HEK293 (cell line): ENCODE results near the gene HOTAIR.

ENCODE experiments used
- BCL6B ChIP-seq: fragments of 450-650 bp; formaldehyde crosslinking; IDR thresholded peaks from 2 replicates; pipeline ENCODE4 v1.5.1; 2017; ENCODE audit warnings: missing biosample characterization, missing genetic modification characterization
- GLIS1 ChIP-seq: fragments of 450-650 bp; formaldehyde crosslinking; IDR thresholded peaks from 2 replicates; pipeline ENCODE4 v1.5.1; 2016; ENCODE audit warnings: missing biosample characterization, missing genetic modification characterization
- GLIS2 ChIP-seq: fragments of 450-650 bp; formaldehyde crosslinking; IDR thresholded peaks from 2 replicates; pipeline ENCODE4 v1.5.1; 2016; ENCODE audit warnings: missing biosample characterization, missing genetic modification characterization
- HIC1 ChIP-seq: fragments of 450-650 bp; formaldehyde crosslinking; IDR thresholded peaks from 2 replicates; pipeline ENCODE4 v1.5.1; 2016; ENCODE audit warnings: missing biosample characterization, missing genetic modification characterization
- KLF1 ChIP-seq: fragments of 450-650 bp; formaldehyde crosslinking; IDR thresholded peaks from 2 replicates; pipeline ENCODE4 v1.5.1; 2016; ENCODE audit warnings: missing biosample characterization, missing genetic modification characterization
- KLF10 ChIP-seq: fragments of 450-650 bp; IDR thresholded peaks from 2 replicates; pipeline ENCODE4 v1.5.1; 2018; ENCODE audit warnings: missing biosample characterization, mild to moderate bottlenecking, missing genetic modification characterization
- KLF7 ChIP-seq: fragments of 450-650 bp; formaldehyde crosslinking; IDR thresholded peaks from 2 replicates; pipeline ENCODE4 v1.5.1; 2016; ENCODE audit warnings: missing biosample characterization, missing genetic modification characterization, borderline replicate concordance
- KLF9 ChIP-seq: fragments of 450-650 bp; formaldehyde crosslinking; IDR thresholded peaks from 2 replicates; pipeline ENCODE4 v1.5.1; 2016; ENCODE audit warnings: missing biosample characterization, missing genetic modification characterization, low read depth
- PRDM4 ChIP-seq: fragments of 450-650 bp; formaldehyde crosslinking; IDR thresholded peaks from 2 replicates; pipeline ENCODE4 v1.5.1; 2017; ENCODE audit warnings: missing biosample characterization, missing genetic modification characterization
- PRDM6 ChIP-seq: fragments of 450-650 bp; formaldehyde crosslinking; IDR thresholded peaks from 2 replicates; pipeline ENCODE4 v1.5.1; 2017; ENCODE audit warnings: missing biosample characterization, missing genetic modification characterization
- ZBTB11 ChIP-seq: fragments of 450-650 bp; formaldehyde crosslinking; conservative IDR thresholded peaks from 2 replicates; pipeline ENCODE4 v1.5.1; 2016; ENCODE audit warnings: low read depth, missing biosample characterization, missing genetic modification characterization
- ZBTB26 ChIP-seq: fragments of 450-650 bp; formaldehyde crosslinking; optimal IDR thresholded peaks from 2 replicates; pipeline ENCODE3; 2016; ENCODE audit warnings: missing biosample characterization, mild to moderate bottlenecking, missing genetic modification characterization
- ZBTB48 ChIP-seq: fragments of 450-650 bp; formaldehyde crosslinking; IDR thresholded peaks from 2 replicates; pipeline ENCODE4 v1.5.1; 2016; ENCODE audit warnings: missing biosample characterization, missing genetic modification characterization
- ZNF169 ChIP-seq: fragments of 450-650 bp; formaldehyde crosslinking; IDR thresholded peaks from 2 replicates; pipeline ENCODE4 v1.5.1; 2016; ENCODE audit warnings: missing biosample characterization, missing genetic modification characterization
- ZNF274 ChIP-seq, 2 experiments: fragments of 200-500 bp in 1 of 2; fragments of 450-650 bp in 1 of 2; sonication (Bioruptor generic) in 1 of 2; formaldehyde crosslinking in 1 of 2; IDR thresholded peaks; 2 replicates each; pipeline versions ENCODE4 v1.5.1 to v1.6.1; 2014 to 2016; ENCODE audit warnings: borderline replicate concordance in 1 of 2, inconsistent platforms in 1 of 2, low read length in 1 of 2, missing biosample characterization in 1 of 2, missing genetic modification characterization in 1 of 2
- ZNF341 ChIP-seq: fragments of 450-650 bp; formaldehyde crosslinking; IDR thresholded peaks from 2 replicates; pipeline ENCODE4; 2016; ENCODE audit warnings: low read depth, missing biosample characterization, missing genetic modification characterization
- ZNF449 ChIP-seq: fragments of 450-650 bp; formaldehyde crosslinking; IDR thresholded peaks from 2 replicates; pipeline ENCODE4 v1.5.1; 2017; ENCODE audit warnings: missing biosample characterization, mild to moderate bottlenecking, missing genetic modification characterization, moderate library complexity
- ZNF580 ChIP-seq: fragments of 450-650 bp; formaldehyde crosslinking; IDR thresholded peaks from 2 replicates; pipeline ENCODE4 v1.5.1; 2016; ENCODE audit warnings: missing biosample characterization, missing genetic modification characterization
- ZNF623 ChIP-seq: fragments of 450-650 bp; formaldehyde crosslinking; IDR thresholded peaks from 2 replicates; pipeline ENCODE4 v1.5.1; 2016; ENCODE audit warnings: missing biosample characterization, missing genetic modification characterization
- ZNF660 ChIP-seq: fragments of 450-650 bp; IDR thresholded peaks from 2 replicates; pipeline ENCODE4 v1.5.1; 2018; ENCODE audit warnings: missing biosample characterization, mild to moderate bottlenecking, missing genetic modification characterization
- ZNF792 ChIP-seq: fragments of 450-650 bp; formaldehyde crosslinking; IDR thresholded peaks from 2 replicates; pipeline ENCODE4 v1.5.1; 2016; ENCODE audit warnings: missing biosample characterization, missing genetic modification characterization
- ZXDB ChIP-seq: fragments of 450-650 bp; formaldehyde crosslinking; IDR thresholded peaks from 2 replicates; pipeline ENCODE4 v1.5.1; 2016; ENCODE audit warnings: missing biosample characterization, missing genetic modification characterization

Gene HOTAIR

GRCh38 chr12:53978477-53979356 lies 4.0 kb upstream of the HOTAIR start (continued):
- TF ChIP-seq ZNF341 (tag by site-specific recombination) (peak; percentile 83), ZXDB (tag by site-specific recombination) (peak; percentile 57; the same call in 1 of the 2 replicates), ZBTB11 (no peak), ZBTB26 (tag by site-specific recombination) (peak; percentile 5), KLF7 (tag by site-specific recombination) (peak; percentile 94; the same call in 1 of the 2 replicates), GLIS2 (tag by site-specific recombination) (peak; percentile 71), BCL6B (no peak), ZNF449 (peak; percentile 53; the same call in 1 of the 2 replicates), PRDM6 (tag by site-specific recombination) (peak; percentile 97), HIC1 (tag by site-specific recombination) (peak; percentile 38; the same call in 1 of the 2 replicates), ZNF169 (tag by site-specific recombination) (no peak), KLF10 (peak; percentile 48; the same call in 1 of the 2 replicates), GLIS1 (tag by site-specific recombination) (peak; percentile 30; the same call in 1 of the 2 replicates), ZNF580 (tag by site-specific recombination) (0 out of 2 replicates have a peak, but pooled peaks have one; percentile 12), ZBTB48 (peak; percentile 56), ZNF623 (tag by site-specific recombination) (0 out of 2 replicates have a peak, but pooled peaks have one; percentile 20), ZNF660 (tag by site-specific recombination) (peak; percentile 72; the same call in 1 of the 2 replicates), ZNF792 (tag by site-specific recombination) (no peak), PRDM4 (tag by site-specific recombination) (peak; percentile 86), KLF1 (tag by site-specific recombination) (peak; percentile 94), ZNF274 (IDR thresholded peaks at IDR 0.05; ENCODE audit: low read length) (no peak), ZNF274 (tag by site-specific recombination; IDR thresholded peaks at IDR 0.05; ENCODE audit: borderline replicate concordance) (no peak), KLF9 (peak; percentile 22; the same call in 1 of the 2 replicates)
